Loucy (cell line): ENCODE data around the gene PODXL2.

Source experiments
- EZH2phosphoT487 ChIP-seq: fragments of 200-600 bp; IDR thresholded peaks from 2 replicates; pipeline ENCODE4 v1.6.1; 2018; ENCODE audit warnings: antibody characterized with exemption, mild to moderate bottlenecking, moderate library complexity, borderline replicate concordance
- TF ChIP-seq, protein P1 (sequence below): fragments of 200-600 bp; sonication (generic); conservative IDR thresholded peaks from 2 replicates; pipeline ENCODE4 v1.5.1; 2014; ENCODE audit warnings: mild to moderate bottlenecking, antibody characterized with exemption, low read length

DNA sequence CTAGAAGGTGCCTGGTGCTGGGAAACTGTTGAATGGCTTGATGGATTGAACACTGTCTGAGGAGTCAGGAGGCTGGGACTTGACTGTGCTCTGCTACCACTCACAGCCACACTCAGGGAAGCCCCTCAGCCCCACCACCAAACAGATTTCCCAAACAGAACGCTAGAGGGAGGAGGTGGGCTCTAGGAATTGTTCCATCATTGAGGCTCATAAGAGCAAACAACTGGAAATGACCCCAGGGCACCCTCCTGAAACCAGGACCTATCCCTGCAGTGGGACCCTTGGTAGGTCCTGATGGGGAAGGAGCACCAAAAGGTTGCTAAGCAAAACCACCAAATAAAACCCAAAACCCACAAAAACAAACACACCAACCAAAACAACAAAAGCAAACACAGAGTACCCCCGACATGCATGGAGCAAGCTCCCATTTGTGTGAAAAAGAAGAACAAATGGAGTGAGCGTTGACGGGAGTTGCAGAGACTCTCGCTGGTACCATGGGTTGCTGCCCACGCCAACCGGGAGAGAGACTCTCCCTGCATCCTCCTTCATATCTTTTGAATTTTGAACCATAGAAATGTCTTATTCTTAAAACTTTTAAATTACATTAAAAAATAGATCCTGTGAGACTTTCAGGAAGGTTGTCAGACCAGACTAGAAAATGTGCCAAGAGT, 89.4 kb downstream of the PODXL2 start:
- TF ChIP-seq, protein P1, sequence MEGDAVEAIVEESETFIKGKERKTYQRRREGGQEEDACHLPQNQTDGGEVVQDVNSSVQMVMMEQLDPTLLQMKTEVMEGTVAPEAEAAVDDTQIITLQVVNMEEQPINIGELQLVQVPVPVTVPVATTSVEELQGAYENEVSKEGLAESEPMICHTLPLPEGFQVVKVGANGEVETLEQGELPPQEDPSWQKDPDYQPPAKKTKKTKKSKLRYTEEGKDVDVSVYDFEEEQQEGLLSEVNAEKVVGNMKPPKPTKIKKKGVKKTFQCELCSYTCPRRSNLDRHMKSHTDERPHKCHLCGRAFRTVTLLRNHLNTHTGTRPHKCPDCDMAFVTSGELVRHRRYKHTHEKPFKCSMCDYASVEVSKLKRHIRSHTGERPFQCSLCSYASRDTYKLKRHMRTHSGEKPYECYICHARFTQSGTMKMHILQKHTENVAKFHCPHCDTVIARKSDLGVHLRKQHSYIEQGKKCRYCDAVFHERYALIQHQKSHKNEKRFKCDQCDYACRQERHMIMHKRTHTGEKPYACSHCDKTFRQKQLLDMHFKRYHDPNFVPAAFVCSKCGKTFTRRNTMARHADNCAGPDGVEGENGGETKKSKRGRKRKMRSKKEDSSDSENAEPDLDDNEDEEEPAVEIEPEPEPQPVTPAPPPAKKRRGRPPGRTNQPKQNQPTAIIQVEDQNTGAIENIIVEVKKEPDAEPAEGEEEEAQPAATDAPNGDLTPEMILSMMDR = no peak
- TF ChIP-seq EZH2phosphoT487 = no peak
